ENCODE results near the gene MYOG. TPM values are rescaled to one million over a fixed set of nuclear protein-coding genes. Genes with fewer than 3 reads are reported as not detected.
A peak's percentile ranks its signal among the peaks of the same experiment; 100 is the strongest.

MYOG gene
- polyA plus RNA-seq, 3 donors = not detected

GRCh38 chr1:203122159-203122558, 36.3 kb upstream of the MYOG start:
- Mint-ChIP-seq H3K9me3 (peaks cover 0 to 10% (median 6%) of the 10 kb centered on the region in 7 donors), H3K27me3 (ENCODE audit: low read depth in 3 of 3) (peaks cover 61 to 96% (median 94%) of the 10 kb centered on the region in 3 donors), H3K27ac (no peak overlapping the region), H3K4me1 (peaks cover 35% of the 10 kb centered on the region), H3K4me3 (peak overlapping the region in 1 of 2 donors; percentile 67), H3K36me3 (peaks cover 0 to 4% of the 10 kb centered on the region in 2 donors)
- DNase-seq = no peak
- Histone ChIP-seq H4K20me1 (ENCODE audit: insufficient read depth, low read length) (no peaks in the 10 kb centered on the region), H3K9me3 (replicated peaks in 1 of 2; ENCODE audit: control insufficient read depth in 1 of 2, insufficient read depth in 1 of 2, low read length in 2 of 2) (peaks cover 0 to 7% of the 10 kb centered on the region in 2 donors), H2AFZ (ENCODE audit: insufficient read depth, low read depth, low read length, poor library complexity, severe bottlenecking) (no peak overlapping the region), H3K4me1 (ENCODE audit: control insufficient read depth in 1 of 2, insufficient read depth in 2 of 2, low read length in 2 of 2) (peaks cover 28 to 31% of the 10 kb centered on the region in 2 donors), H3K9ac (ENCODE audit: insufficient read depth, low read length, poor library complexity, severe bottlenecking) (no peak overlapping the region), H3K4me2 (replicated peaks; ENCODE audit: extremely low read depth, low read length, poor library complexity, severe bottlenecking) (no peak overlapping the region), H3K27me3 (ENCODE audit: control insufficient read depth in 2 of 2, insufficient read depth in 2 of 2, low read length in 2 of 2) (peaks cover 41 to 77% of the 10 kb centered on the region in 2 donors), H3K27ac (ENCODE audit: low read depth in 1 of 2, low read length in 2 of 2) (no peak overlapping the region), H3K79me2 (ENCODE audit: insufficient read depth, low read length) (no peaks in the 10 kb centered on the region), H3K36me3 (replicated peaks in 1 of 2; ENCODE audit: control insufficient read depth in 1 of 2, insufficient read depth in 2 of 2, low read length in 2 of 2) (no peaks in the 10 kb centered on the region), H3K4me3 (replicated peaks in 1 of 3; ENCODE audit: low read depth in 2 of 3, low read length in 3 of 3) (no peak overlapping the region)
- intact Hi-C loops (cut with micrococcal nuclease) = loop anchor here in 1 of 2 donors (10.0 kb wide), 1 partner anchor 77 kb away; no protein-coding TSS in a partner anchor
- 100% methylated on average over 2 of the region's 2 CpGs for WGBS (ENCODE audit: insufficient coverage)
- TF ChIP-seq CTCF (IDR thresholded peaks at IDR 0.05) = no peak

GRCh38 chr1:203121186-203122015, 35.6 kb upstream of the MYOG start:
- DNase-seq = no peak
- peaks cover 21 to 23% of the 10 kb centered on the region in 2 donors for H3K4me1 ChIP-seq (ENCODE audit: control insufficient read depth in 1 of 2, insufficient read depth in 2 of 2, low read length in 2 of 2)
- peak overlapping the region in 1 of 2 donors; percentile 75 for H3K4me3 Mint-ChIP-seq
- TF ChIP-seq CTCF (IDR thresholded peaks at IDR 0.05) = no peak
- no peak overlapping the region for H3K9ac ChIP-seq (ENCODE audit: insufficient read depth, low read length, poor library complexity, severe bottlenecking)
- H2AFZ ChIP-seq (ENCODE audit: insufficient read depth, low read depth, low read length, poor library complexity, severe bottlenecking) = no peak overlapping the region
- H3K79me2 ChIP-seq (ENCODE audit: insufficient read depth, low read length) = no peaks in the 10 kb centered on the region
- peaks cover 0 to 1% of the 10 kb centered on the region in 2 donors for H3K36me3 Mint-ChIP-seq
- no peak overlapping the region for H3K27ac Mint-ChIP-seq
- H3K9me3 ChIP-seq (replicated peaks in 1 of 2; ENCODE audit: control insufficient read depth in 1 of 2, insufficient read depth in 1 of 2, low read length in 2 of 2) = peaks cover 0 to 7% of the 10 kb centered on the region in 2 donors
- peaks cover 33 to 76% of the 10 kb centered on the region in 2 donors for H3K27me3 ChIP-seq (ENCODE audit: control insufficient read depth in 2 of 2, insufficient read depth in 2 of 2, low read length in 2 of 2)
- H3K9me3 Mint-ChIP-seq = peaks cover 0 to 8% (median 6%) of the 10 kb centered on the region in 7 donors
- no peaks in the 10 kb centered on the region for H3K36me3 ChIP-seq (replicated peaks in 1 of 2; ENCODE audit: control insufficient read depth in 1 of 2, insufficient read depth in 2 of 2, low read length in 2 of 2)
- no peak overlapping the region for H3K27ac ChIP-seq (ENCODE audit: low read depth in 1 of 2, low read length in 2 of 2)
- intact Hi-C loops (cut with micrococcal nuclease) = loop anchor here in 1 of 2 donors (2.0 to 10.0 kb wide), 2 partner anchors 77 to 93 kb away; no protein-coding TSS in a partner anchor
- peaks cover 28% of the 10 kb centered on the region for H3K4me1 Mint-ChIP-seq
- peaks cover 64 to 93% (median 92%) of the 10 kb centered on the region in 3 donors for H3K27me3 Mint-ChIP-seq (ENCODE audit: low read depth in 3 of 3)
- H3K4me2 ChIP-seq (replicated peaks; ENCODE audit: extremely low read depth, low read length, poor library complexity, severe bottlenecking) = no peak overlapping the region
- no peaks in the 10 kb centered on the region for H4K20me1 ChIP-seq (ENCODE audit: insufficient read depth, low read length)
- WGBS (ENCODE audit: insufficient coverage) = 36% methylated on average over 10 of the region's 11 CpGs
- no peak overlapping the region for H3K4me3 ChIP-seq (replicated peaks in 1 of 3; ENCODE audit: low read depth in 2 of 3, low read length in 3 of 3)
